OCI-LY1 (cell line): ENCODE measurements around the gene MAN1A2.

ENCODE experiments used
- CTCF ChIP-seq: fragments of 200-600 bp; sonication (generic), shearing (Covaris generic); IDR thresholded peaks from 2 replicates; pipeline ENCODE4 v1.5.1; 2017; ENCODE audit warnings: mild to moderate bottlenecking, antibody characterized with exemption, low read length, moderate library complexity, mixed read lengths
- EZH2 ChIP-seq: fragments of 200-600 bp; sonication (generic), shearing (Covaris generic); IDR thresholded peaks from 2 replicates; pipeline ENCODE4 v1.8.0; 2017; ENCODE audit warnings: borderline replicate concordance, mixed run types, mild to moderate bottlenecking, antibody characterized with exemption, low read length, moderate library complexity, mixed read lengths

- no peak for TF ChIP-seq CTCF
- no peak for TF ChIP-seq EZH2
These were observed 195.6 kb downstream of the MAN1A2 start for GRCh38 chr1:117562581-117563491.
